Calu3 (cell line): Measurements from ENCODE around the gene CCDC192. TPM values are rescaled to one million over a fixed set of nuclear protein-coding genes. Genes with fewer than 3 reads are reported as not detected.

Experiments
- BruUV-seq: library from RNA; stranded (reverse); fragments of 400-500 nt; replicated peaks from 2 replicates; lab custom pipeline; 2021; lab: Mats Ljungman, UMichigan
- CTCF ChIA-PET: fragments of 300-600 bp; sonication (Branson Sonifier 250); formaldehyde crosslinking; loops from one replicate; lab custom pipeline; 2022; ENCODE audit warnings: antibody characterized with exemption; lab: Charles Lee
- DNase-seq: peaks from one replicate; pipeline ENCODE4 v3.0.0; 2022
- H3K27ac Mint-ChIP-seq: one replicate; pipeline ENCODE4 v1.8.0; 2022; ENCODE audit warnings: mixed read lengths; ENCODE audit not compliant: unreplicated experiment
- H3K27me3 Mint-ChIP-seq: one replicate; pipeline ENCODE4 v1.8.0; 2022; ENCODE audit warnings: mixed read lengths; ENCODE audit not compliant: unreplicated experiment
- H3K36me3 Mint-ChIP-seq: one replicate; pipeline ENCODE4 v1.8.0; 2022; ENCODE audit warnings: mild to moderate bottlenecking, moderate library complexity, mixed read lengths; ENCODE audit not compliant: insufficient read depth, unreplicated experiment
- H3K4me1 Mint-ChIP-seq: one replicate; pipeline ENCODE4 v1.8.0; 2022; ENCODE audit warnings: mild to moderate bottlenecking, low read depth, mixed read lengths; ENCODE audit not compliant: unreplicated experiment
- H3K4me3 Mint-ChIP-seq: one replicate; pipeline ENCODE4 v1.8.0; 2022; ENCODE audit warnings: mild to moderate bottlenecking, low read depth, moderate library complexity, mixed read lengths; ENCODE audit not compliant: unreplicated experiment
- H3K9me3 Mint-ChIP-seq: one replicate; pipeline ENCODE4 v1.8.0; 2022; ENCODE audit warnings: low read depth, mixed read lengths; ENCODE audit not compliant: unreplicated experiment
- intact Hi-C: fragments of 100-400 bp; cut with micrococcal nuclease; formaldehyde crosslinking; loops from one replicate; pipeline ENCODE4 v1.10.0; 2022; ENCODE audit not compliant: unreplicated experiment
- total RNA-seq: library from RNA; stranded (reverse); gene quantifications from 2 replicates; pipeline ENCODE4 v1.2.3, GENCODE V29; 2022
- TF ChIP-seq, protein P1 (sequence below): fragments of 200-600 bp; IDR thresholded peaks from one replicate; pipeline ENCODE4 v1.8.0; 2022; ENCODE audit warnings: antibody characterized with exemption; ENCODE audit not compliant: unreplicated experiment

The CCDC192 gene
- total RNA-seq, 1 experiment from 2014 or later: 2.5 TPM

GRCh38 chr5:127898551-127899213, 195.5 kb downstream of the CCDC192 start:
- intact Hi-C loops: no loop called here
- Mint-ChIP-seq H3K4me1 (peaks cover 9% of the 10 kb centered on the region), H3K9me3 (no peaks in the 10 kb centered on the region), H3K27ac (no peak overlapping the region), H3K4me3 (no peak overlapping the region), H3K36me3 (no peaks in the 10 kb centered on the region), H3K27me3 (no peaks in the 10 kb centered on the region)
- no peak for DNase-seq
- CTCF ChIA-PET: interaction anchor here (0.7 to 1.8 kb wide), 7 partner anchors 21 to 140 kb away, joined by 3 to 11 read pairs (median 4); no protein-coding TSS in a partner anchor
- TF ChIP-seq, protein P1, sequence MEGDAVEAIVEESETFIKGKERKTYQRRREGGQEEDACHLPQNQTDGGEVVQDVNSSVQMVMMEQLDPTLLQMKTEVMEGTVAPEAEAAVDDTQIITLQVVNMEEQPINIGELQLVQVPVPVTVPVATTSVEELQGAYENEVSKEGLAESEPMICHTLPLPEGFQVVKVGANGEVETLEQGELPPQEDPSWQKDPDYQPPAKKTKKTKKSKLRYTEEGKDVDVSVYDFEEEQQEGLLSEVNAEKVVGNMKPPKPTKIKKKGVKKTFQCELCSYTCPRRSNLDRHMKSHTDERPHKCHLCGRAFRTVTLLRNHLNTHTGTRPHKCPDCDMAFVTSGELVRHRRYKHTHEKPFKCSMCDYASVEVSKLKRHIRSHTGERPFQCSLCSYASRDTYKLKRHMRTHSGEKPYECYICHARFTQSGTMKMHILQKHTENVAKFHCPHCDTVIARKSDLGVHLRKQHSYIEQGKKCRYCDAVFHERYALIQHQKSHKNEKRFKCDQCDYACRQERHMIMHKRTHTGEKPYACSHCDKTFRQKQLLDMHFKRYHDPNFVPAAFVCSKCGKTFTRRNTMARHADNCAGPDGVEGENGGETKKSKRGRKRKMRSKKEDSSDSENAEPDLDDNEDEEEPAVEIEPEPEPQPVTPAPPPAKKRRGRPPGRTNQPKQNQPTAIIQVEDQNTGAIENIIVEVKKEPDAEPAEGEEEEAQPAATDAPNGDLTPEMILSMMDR: no peak
- no TSS peak for BruUV-seq

DNA sequence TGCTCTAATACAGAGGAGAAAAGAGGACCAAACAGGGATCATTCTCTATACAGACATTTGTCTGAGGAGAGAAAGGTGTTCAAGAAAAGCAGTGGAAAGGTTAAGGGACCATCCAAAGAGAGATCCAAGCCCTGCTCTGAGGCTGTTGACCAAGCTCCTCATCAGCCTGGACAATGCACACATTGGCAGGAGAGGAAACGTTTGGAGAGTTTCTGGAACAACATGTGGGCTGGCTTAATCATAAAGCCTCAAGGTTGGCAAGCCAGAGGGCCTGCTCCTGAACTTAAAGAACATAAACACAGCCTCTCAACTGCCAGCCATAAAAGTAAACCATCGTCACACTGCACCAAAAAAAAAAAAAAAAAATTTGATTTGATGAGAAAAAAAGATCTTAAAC, 196.0 kb downstream of the CCDC192 start:
- Mint-ChIP-seq H3K9me3 (no peaks in the 10 kb centered on the region), H3K36me3 (no peaks in the 10 kb centered on the region), H3K27ac (no peak overlapping the region), H3K4me1 (peaks cover 9% of the 10 kb centered on the region), H3K4me3 (no peak overlapping the region), H3K27me3 (no peaks in the 10 kb centered on the region)
- TF ChIP-seq, protein P1: no peak
- CTCF ChIA-PET: interaction anchor here (0.6 to 1.8 kb wide), 7 partner anchors 21 to 1186 kb away, joined by 3 to 11 read pairs (median 4); no protein-coding TSS in a partner anchor
- intact Hi-C loops: no loop called here
- no peak for DNase-seq
- BruUV-seq: no TSS peak

- intact Hi-C loops: no loop called here
Measured at GRCh38 chr5:127906562-127907204, 203.5 kb downstream of the CCDC192 start.

GRCh38 chr5:127907907-127908306, 204.7 kb downstream of the CCDC192 start:
- TF ChIP-seq, protein P1: no peak
- no peaks in the 10 kb centered on the region for H3K27me3 Mint-ChIP-seq
- intact Hi-C loops: loop anchor here (1.0 to 2.0 kb wide), 2 partner anchors 15 to 50 kb away; no protein-coding TSS in a partner anchor
- peaks cover 60% of the 10 kb centered on the region for H3K4me1 Mint-ChIP-seq
- peak overlapping the region; percentile 71 for H3K27ac Mint-ChIP-seq
- no peaks in the 10 kb centered on the region for H3K9me3 Mint-ChIP-seq
- DNase-seq: no peak
- H3K36me3 Mint-ChIP-seq: no peaks in the 10 kb centered on the region
- no TSS peak for BruUV-seq
- CTCF ChIA-PET: interaction anchor here (0.5 to 3.3 kb wide), 6 partner anchors 12 to 173 kb away, joined by 4 to 16 read pairs (median 5); no protein-coding TSS in a partner anchor
- no peak overlapping the region for H3K4me3 Mint-ChIP-seq

More at GRCh38 chr5:127906562-127907204, 203.5 kb downstream of the CCDC192 start:
- no TSS peak for BruUV-seq
- Mint-ChIP-seq H3K4me3 (no peak overlapping the region), H3K27ac (no peak overlapping the region), H3K9me3 (no peaks in the 10 kb centered on the region), H3K4me1 (peaks cover 48% of the 10 kb centered on the region), H3K27me3 (no peaks in the 10 kb centered on the region), H3K36me3 (no peaks in the 10 kb centered on the region)
- DNase-seq: no peak
- TF ChIP-seq, protein P1: no peak
- CTCF ChIA-PET: interaction anchor here (0.9 kb wide), 1 partner anchor 10 kb away, joined by 4 read pairs; no protein-coding TSS in a partner anchor
